ENCODE data around the gene CCDC69.
"Not testable (repeated sequence)": the region's sequence is repeated elsewhere in the genome, so short reads cannot be mapped to it uniquely, and the experiment has no call there.

Gene CCDC69

GRCh38 chr5:151200913-151201595 is 22.8 kb downstream of the CCDC69 start:
- no peaks in the 10 kb centered on the region for H3K36me3 ChIP-seq (ENCODE audit: insufficient read depth, low read depth, low read length)
- no peaks in the 10 kb centered on the region for H3K27me3 ChIP-seq (ENCODE audit: insufficient read depth, low read length)
- H3K9me3 ChIP-seq (ENCODE audit: insufficient read depth, low read depth, low read length), result no peaks in the 10 kb centered on the region
- peaks cover 3% of the 10 kb centered on the region; the same call in 1 of the 2 replicates for H3K4me1 ChIP-seq (ENCODE audit: insufficient read depth, low read length)
- H3K4me3 ChIP-seq (ENCODE audit: low read length), result no peak overlapping the region
- no peak overlapping the region for H3K9ac ChIP-seq (ENCODE audit: low read depth, low read length)
- no peak overlapping the region for H3K27ac ChIP-seq (ENCODE audit: low read length)

GRCh38 chr5:151199581-151200185 is 24.2 kb downstream of the CCDC69 start:
- Histone ChIP-seq H3K4me3 (ENCODE audit: low read length) (no peak overlapping the region), H3K9me3 (ENCODE audit: insufficient read depth, low read depth, low read length) (no peaks in the 10 kb centered on the region), H3K36me3 (ENCODE audit: insufficient read depth, low read depth, low read length) (no peaks in the 10 kb centered on the region), H3K27me3 (ENCODE audit: insufficient read depth, low read length) (no peaks in the 10 kb centered on the region), H3K4me1 (ENCODE audit: insufficient read depth, low read length) (peaks cover 3% of the 10 kb centered on the region; the same call in 1 of the 2 replicates), H3K27ac (ENCODE audit: low read length) (no peak overlapping the region), H3K9ac (ENCODE audit: low read depth, low read length) (no peak overlapping the region)

GRCh38 chr5:151198861-151199260 is 25.0 kb downstream of the CCDC69 start:
- H3K27ac ChIP-seq (ENCODE audit: low read length), result no peak overlapping the region
- no peaks in the 10 kb centered on the region for H3K9me3 ChIP-seq (ENCODE audit: insufficient read depth, low read depth, low read length)
- no peaks in the 10 kb centered on the region for H3K36me3 ChIP-seq (ENCODE audit: insufficient read depth, low read depth, low read length)
- H3K4me1 ChIP-seq (ENCODE audit: insufficient read depth, low read length), result peaks cover 3% of the 10 kb centered on the region; the same call in 1 of the 2 replicates
- H3K9ac ChIP-seq (ENCODE audit: low read depth, low read length), result no peak overlapping the region
- H3K4me3 ChIP-seq (ENCODE audit: low read length), result no peak overlapping the region
- no peaks in the 10 kb centered on the region for H3K27me3 ChIP-seq (ENCODE audit: insufficient read depth, low read length)

GRCh38 chr5:151197291-151197600 is 26.6 kb downstream of the CCDC69 start:
- H3K27me3 ChIP-seq (ENCODE audit: insufficient read depth, low read length); H3K9ac ChIP-seq (ENCODE audit: low read depth, low read length); H3K27ac ChIP-seq (ENCODE audit: low read length); H3K4me1 ChIP-seq (ENCODE audit: insufficient read depth, low read length); H3K9me3 ChIP-seq (ENCODE audit: insufficient read depth, low read depth, low read length); H3K36me3 ChIP-seq (ENCODE audit: insufficient read depth, low read depth, low read length); H3K4me3 ChIP-seq (ENCODE audit: low read length): not testable (repeated sequence)

GRCh38 chr5:151196556-151197290 is 27.2 kb downstream of the CCDC69 start:
- H3K36me3 ChIP-seq (ENCODE audit: insufficient read depth, low read depth, low read length), result no peaks in the 10 kb centered on the region
- no peak overlapping the region; the same call in 1 of the 2 replicates for H3K9ac ChIP-seq (ENCODE audit: low read depth, low read length)
- no peaks in the 10 kb centered on the region for H3K27me3 ChIP-seq (ENCODE audit: insufficient read depth, low read length)
- no peak overlapping the region for H3K27ac ChIP-seq (ENCODE audit: low read length)
- H3K9me3 ChIP-seq (ENCODE audit: insufficient read depth, low read depth, low read length), result no peaks in the 10 kb centered on the region
- H3K4me3 ChIP-seq (ENCODE audit: low read length), result no peak overlapping the region
- peaks cover 3% of the 10 kb centered on the region; the same call in 1 of the 2 replicates for H3K4me1 ChIP-seq (ENCODE audit: insufficient read depth, low read length)

- Histone ChIP-seq H3K9ac (ENCODE audit: low read depth, low read length) (no peak overlapping the region), H3K9me3 (ENCODE audit: insufficient read depth, low read depth, low read length) (no peaks in the 10 kb centered on the region), H3K27me3 (ENCODE audit: insufficient read depth, low read length) (no peaks in the 10 kb centered on the region), H3K4me1 (ENCODE audit: insufficient read depth, low read length) (peaks cover 3% of the 10 kb centered on the region; the same call in 1 of the 2 replicates), H3K27ac (ENCODE audit: low read length) (no peak overlapping the region), H3K4me3 (ENCODE audit: low read length) (no peak overlapping the region), H3K36me3 (ENCODE audit: insufficient read depth, low read depth, low read length) (no peaks in the 10 kb centered on the region)
Observed at GRCh38 chr5:151195622-151196021, 28.3 kb downstream of the CCDC69 start.

- no peaks in the 10 kb centered on the region for H3K4me1 ChIP-seq (ENCODE audit: insufficient read depth, low read length)
- no peaks in the 10 kb centered on the region for H3K36me3 ChIP-seq (ENCODE audit: insufficient read depth, low read depth, low read length)
- no peak overlapping the region for H3K9ac ChIP-seq (ENCODE audit: low read depth, low read length)
- no peak overlapping the region for H3K27ac ChIP-seq (ENCODE audit: low read length)
- H3K4me3 ChIP-seq (ENCODE audit: low read length), result no peak overlapping the region
- H3K27me3 ChIP-seq (ENCODE audit: insufficient read depth, low read length), result no peaks in the 10 kb centered on the region
- H3K9me3 ChIP-seq (ENCODE audit: insufficient read depth, low read depth, low read length), result no peaks in the 10 kb centered on the region
Observed at GRCh38 chr5:151192626-151193025, 31.3 kb downstream of the CCDC69 start.

- Histone ChIP-seq H3K27me3 (ENCODE audit: insufficient read depth, low read length) (no peaks in the 10 kb centered on the region), H3K36me3 (ENCODE audit: insufficient read depth, low read depth, low read length) (no peaks in the 10 kb centered on the region), H3K4me1 (ENCODE audit: insufficient read depth, low read length) (no peaks in the 10 kb centered on the region), H3K9me3 (ENCODE audit: insufficient read depth, low read depth, low read length) (no peaks in the 10 kb centered on the region), H3K9ac (ENCODE audit: low read depth, low read length) (no peak overlapping the region), H3K4me3 (ENCODE audit: low read length) (no peak overlapping the region), H3K27ac (ENCODE audit: low read length) (no peak overlapping the region)
Observed at GRCh38 chr5:151191661-151192060, 32.2 kb downstream of the CCDC69 start.

GRCh38 chr5:151189151-151189550 is 34.7 kb downstream of the CCDC69 start:
- Histone ChIP-seq H3K4me3 (ENCODE audit: low read length) (no peak overlapping the region), H3K9me3 (ENCODE audit: insufficient read depth, low read depth, low read length) (no peaks in the 10 kb centered on the region), H3K27ac (ENCODE audit: low read length) (no peak overlapping the region), H3K9ac (ENCODE audit: low read depth, low read length) (no peak overlapping the region), H3K36me3 (ENCODE audit: insufficient read depth, low read depth, low read length) (no peaks in the 10 kb centered on the region), H3K27me3 (ENCODE audit: insufficient read depth, low read length) (no peaks in the 10 kb centered on the region), H3K4me1 (ENCODE audit: insufficient read depth, low read length) (no peaks in the 10 kb centered on the region)

GRCh38 chr5:151186538-151186937 is 37.4 kb downstream of the CCDC69 start:
- Histone ChIP-seq H3K9ac (ENCODE audit: low read depth, low read length) (no peak overlapping the region), H3K4me3 (ENCODE audit: low read length) (no peak overlapping the region), H3K27ac (ENCODE audit: low read length) (no peak overlapping the region), H3K9me3 (ENCODE audit: insufficient read depth, low read depth, low read length) (no peaks in the 10 kb centered on the region), H3K36me3 (ENCODE audit: insufficient read depth, low read depth, low read length) (no peaks in the 10 kb centered on the region), H3K27me3 (ENCODE audit: insufficient read depth, low read length) (no peaks in the 10 kb centered on the region), H3K4me1 (ENCODE audit: insufficient read depth, low read length) (no peaks in the 10 kb centered on the region)

GRCh38 chr5:151186052-151186451 is 37.8 kb downstream of the CCDC69 start:
- H3K4me3 ChIP-seq (ENCODE audit: low read length), result no peak overlapping the region
- no peaks in the 10 kb centered on the region for H3K27me3 ChIP-seq (ENCODE audit: insufficient read depth, low read length)
- H3K27ac ChIP-seq (ENCODE audit: low read length), result no peak overlapping the region
- H3K4me1 ChIP-seq (ENCODE audit: insufficient read depth, low read length), result no peaks in the 10 kb centered on the region
- H3K9ac ChIP-seq (ENCODE audit: low read depth, low read length), result no peak overlapping the region
- no peaks in the 10 kb centered on the region for H3K36me3 ChIP-seq (ENCODE audit: insufficient read depth, low read depth, low read length)
- no peaks in the 10 kb centered on the region for H3K9me3 ChIP-seq (ENCODE audit: insufficient read depth, low read depth, low read length)
